Measurements from ENCODE around the gene MACROH2A2. TPM values are rescaled to one million over a fixed set of nuclear protein-coding genes. Genes with fewer than 3 reads are reported as not detected.

Gene MACROH2A2
- total and polyA plus RNA-seq, 4 experiments from 2014 or later = 4.6 to 5.6 (median 5.1) TPM

DNA sequence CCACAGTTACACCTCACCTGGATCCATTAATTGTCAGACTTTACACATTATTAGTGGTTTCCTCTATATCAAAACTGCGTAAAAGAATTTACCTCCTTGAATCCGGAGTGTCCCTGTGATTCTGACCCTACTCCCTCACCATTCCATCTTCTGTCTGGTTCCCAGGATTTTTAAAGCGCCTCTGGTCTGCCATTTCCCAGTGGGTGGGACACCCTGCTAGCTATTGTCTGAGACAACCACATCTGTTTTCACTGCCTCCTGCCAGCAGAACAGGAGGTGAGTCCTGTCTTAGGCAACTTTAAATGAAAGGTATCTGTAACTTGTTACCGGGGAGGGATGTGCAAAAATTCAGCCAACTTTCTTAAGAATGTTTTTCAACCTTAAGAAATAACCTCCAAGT is 2.3 kb downstream of the MACROH2A2 start:
- H3K9me3 Mint-ChIP-seq = no peaks in the 10 kb centered on the region
- H3K4me3 Mint-ChIP-seq = peak overlapping the region in 7 of 8 donors; percentile 34 to 65 (median 56)
- H3K27me3 ChIP-seq (ENCODE audit: insufficient read depth, low read length) = peaks cover 16% of the 10 kb centered on the region
- no peaks in the 10 kb centered on the region for H3K4me1 ChIP-seq (ENCODE audit: insufficient read depth, low read length)
- H3K9me3 ChIP-seq (ENCODE audit: control insufficient read depth in 1 of 2, low read length in 2 of 2) = no peaks in the 10 kb centered on the region
- no peak for DNase-seq
- no peak overlapping the region for H3K27ac ChIP-seq (ENCODE audit: low read depth, low read length)
- intact Hi-C loops (cut with micrococcal nuclease) = no loop called here
- H3K27ac Mint-ChIP-seq = peak overlapping the region in 1 of 7 donors; percentile 69
- H3K36me3 ChIP-seq (ENCODE audit: insufficient read depth, low read length) = no peaks in the 10 kb centered on the region
- H3K36me3 Mint-ChIP-seq = no peaks in the 10 kb centered on the region
- H3K27me3 Mint-ChIP-seq = peaks cover 34 to 45% of the 10 kb centered on the region in 2 donors
- ChIA-PET CTCF (ENCODE audit: partially characterized antibody) (interaction anchor here (0.6 to 1.2 kb wide), 2 partner anchors 61 to 121 kb away, joined by 3 read pairs; no protein-coding TSS in a partner anchor), POLR2A (ENCODE audit: partially characterized antibody) (no interaction called here)
- no peak overlapping the region for H3K4me3 ChIP-seq (ENCODE audit: low read length in 2 of 2)
- peaks cover 4 to 17% (median 8%) of the 10 kb centered on the region in 4 donors for H3K4me1 Mint-ChIP-seq

GRCh38 chr10:70055550-70055949 is 2.9 kb downstream of the MACROH2A2 start:
- CTCF ChIA-PET (ENCODE audit: partially characterized antibody) = interaction anchor here (1.2 kb wide), 1 partner anchor 61 kb away, joined by 3 read pairs; no protein-coding TSS in a partner anchor
- H3K9me3 Mint-ChIP-seq = no peaks in the 10 kb centered on the region
- POLR2A ChIA-PET (ENCODE audit: partially characterized antibody) = no interaction called here
- peaks cover 4 to 17% (median 8%) of the 10 kb centered on the region in 4 donors for H3K4me1 Mint-ChIP-seq
- no peak for DNase-seq
- Histone ChIP-seq H3K4me3 (ENCODE audit: low read length in 2 of 2) (no peak overlapping the region), H3K27ac (ENCODE audit: low read depth, low read length) (no peak overlapping the region), H3K36me3 (ENCODE audit: insufficient read depth, low read length) (no peaks in the 10 kb centered on the region), H3K9me3 (ENCODE audit: control insufficient read depth in 1 of 2, low read length in 2 of 2) (no peaks in the 10 kb centered on the region), H3K27me3 (ENCODE audit: insufficient read depth, low read length) (peaks cover 16% of the 10 kb centered on the region), H3K4me1 (ENCODE audit: insufficient read depth, low read length) (no peaks in the 10 kb centered on the region)
- peaks cover 34 to 44% of the 10 kb centered on the region in 2 donors for H3K27me3 Mint-ChIP-seq
- intact Hi-C loops (cut with micrococcal nuclease) = no loop called here
- no peaks in the 10 kb centered on the region for H3K36me3 Mint-ChIP-seq
- H3K27ac Mint-ChIP-seq = no peak overlapping the region
- peak overlapping the region in 1 of 8 donors; percentile 18 for H3K4me3 Mint-ChIP-seq

GRCh38 chr10:70057306-70057705 is 4.7 kb downstream of the MACROH2A2 start:
- intact Hi-C loops (cut with micrococcal nuclease) = no loop called here
- H3K27ac ChIP-seq (ENCODE audit: low read depth, low read length) = no peak overlapping the region
- Mint-ChIP-seq H3K27ac (no peak overlapping the region), H3K27me3 (peaks cover 25 to 28% of the 10 kb centered on the region in 2 donors), H3K36me3 (no peaks in the 10 kb centered on the region), H3K4me1 (peaks cover 3 to 11% (median 5%) of the 10 kb centered on the region in 4 donors), H3K9me3 (no peaks in the 10 kb centered on the region), H3K4me3 (no peak overlapping the region)
- H3K4me1 ChIP-seq (ENCODE audit: insufficient read depth, low read length) = no peaks in the 10 kb centered on the region
- no peaks in the 10 kb centered on the region for H3K9me3 ChIP-seq (ENCODE audit: control insufficient read depth in 1 of 2, low read length in 2 of 2)
- ChIA-PET CTCF (ENCODE audit: partially characterized antibody) (no interaction called here), POLR2A (ENCODE audit: partially characterized antibody) (no interaction called here)
- DNase-seq = no peak
- H3K4me3 ChIP-seq (ENCODE audit: low read length in 2 of 2) = no peak overlapping the region
- no peaks in the 10 kb centered on the region for H3K36me3 ChIP-seq (ENCODE audit: insufficient read depth, low read length)
- H3K27me3 ChIP-seq (ENCODE audit: insufficient read depth, low read length) = peaks cover 4% of the 10 kb centered on the region

GRCh38 chr10:70060389-70060788 is 7.7 kb downstream of the MACROH2A2 start:
- Histone ChIP-seq H3K27me3 (ENCODE audit: insufficient read depth, low read length) (no peaks in the 10 kb centered on the region), H3K9me3 (ENCODE audit: control insufficient read depth in 1 of 2, low read length in 2 of 2) (no peaks in the 10 kb centered on the region), H3K4me1 (ENCODE audit: insufficient read depth, low read length) (no peaks in the 10 kb centered on the region), H3K36me3 (ENCODE audit: insufficient read depth, low read length) (no peaks in the 10 kb centered on the region), H3K4me3 (ENCODE audit: low read length in 2 of 2) (no peak overlapping the region), H3K27ac (ENCODE audit: low read depth, low read length) (no peak overlapping the region)
- intact Hi-C loops (cut with micrococcal nuclease) = no loop called here
- CTCF ChIA-PET (ENCODE audit: partially characterized antibody) = no interaction called here
- no peak for DNase-seq
- H3K4me1 Mint-ChIP-seq = peaks cover 0 to 3% (median 0%) of the 10 kb centered on the region in 4 donors
- no peaks in the 10 kb centered on the region for H3K9me3 Mint-ChIP-seq
- no peak overlapping the region for H3K27ac Mint-ChIP-seq
- no peaks in the 10 kb centered on the region for H3K36me3 Mint-ChIP-seq
- H3K4me3 Mint-ChIP-seq = no peak overlapping the region
- POLR2A ChIA-PET (ENCODE audit: partially characterized antibody) = no interaction called here
- H3K27me3 Mint-ChIP-seq = peaks cover 7 to 13% of the 10 kb centered on the region in 2 donors

- H3K4me3 Mint-ChIP-seq = no peak overlapping the region
- peaks cover 0 to 6% (median 0%) of the 10 kb centered on the region in 4 donors for H3K4me1 Mint-ChIP-seq
- Histone ChIP-seq H3K4me1 (ENCODE audit: insufficient read depth, low read length) (no peaks in the 10 kb centered on the region), H3K27me3 (ENCODE audit: insufficient read depth, low read length) (no peaks in the 10 kb centered on the region), H3K9me3 (ENCODE audit: control insufficient read depth in 1 of 2, low read length in 2 of 2) (no peaks in the 10 kb centered on the region), H3K27ac (ENCODE audit: low read depth, low read length) (no peak overlapping the region), H3K4me3 (ENCODE audit: low read length in 2 of 2) (no peak overlapping the region), H3K36me3 (ENCODE audit: insufficient read depth, low read length) (no peaks in the 10 kb centered on the region)
- ChIA-PET CTCF (ENCODE audit: partially characterized antibody) (no interaction called here), POLR2A (ENCODE audit: partially characterized antibody) (no interaction called here)
- H3K36me3 Mint-ChIP-seq = no peaks in the 10 kb centered on the region
- H3K9me3 Mint-ChIP-seq = no peaks in the 10 kb centered on the region
- no peak for DNase-seq
- intact Hi-C loops (cut with micrococcal nuclease) = no loop called here
- H3K27me3 Mint-ChIP-seq = peaks cover 0 to 2% of the 10 kb centered on the region in 2 donors
- no peak overlapping the region for H3K27ac Mint-ChIP-seq
These were observed 10.9 kb downstream of the MACROH2A2 start for GRCh38 chr10:70063418-70064098.

DNA sequence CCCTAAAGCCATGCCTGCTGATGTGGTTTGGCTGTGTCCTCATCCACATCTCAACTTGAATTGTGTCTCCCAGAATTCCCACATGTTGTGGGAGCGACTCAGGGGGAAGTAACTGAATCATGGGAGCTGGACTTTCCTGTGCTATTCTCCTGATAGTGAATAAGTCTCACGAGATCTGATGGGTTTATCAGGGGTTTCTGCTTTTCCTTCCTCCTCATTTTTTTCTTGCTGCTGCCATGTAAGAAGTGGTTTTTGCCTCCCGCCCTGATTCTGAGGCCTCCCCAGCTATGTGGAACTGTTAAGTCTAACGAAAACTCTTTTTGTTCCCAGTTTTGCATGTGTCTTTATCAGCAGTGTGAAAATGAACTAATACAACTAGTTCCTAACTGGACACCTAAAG is 11.8 kb downstream of the MACROH2A2 start:
- H3K27me3 ChIP-seq (ENCODE audit: insufficient read depth, low read length) = no peaks in the 10 kb centered on the region
- H3K4me3 Mint-ChIP-seq = no peak overlapping the region
- no peaks in the 10 kb centered on the region for H3K4me1 ChIP-seq (ENCODE audit: insufficient read depth, low read length)
- POLR2A ChIA-PET (ENCODE audit: partially characterized antibody) = no interaction called here
- H3K27ac ChIP-seq (ENCODE audit: low read depth, low read length) = no peak overlapping the region
- CTCF ChIA-PET (ENCODE audit: partially characterized antibody) = no interaction called here
- H3K27me3 Mint-ChIP-seq = peaks cover 0 to 2% of the 10 kb centered on the region in 2 donors
- H3K36me3 ChIP-seq (ENCODE audit: insufficient read depth, low read length) = no peaks in the 10 kb centered on the region
- peaks cover 0 to 6% (median 0%) of the 10 kb centered on the region in 4 donors for H3K4me1 Mint-ChIP-seq
- H3K36me3 Mint-ChIP-seq = no peaks in the 10 kb centered on the region
- no peak overlapping the region for H3K4me3 ChIP-seq (ENCODE audit: low read length in 2 of 2)
- no peak for DNase-seq
- no peaks in the 10 kb centered on the region for H3K9me3 ChIP-seq (ENCODE audit: control insufficient read depth in 1 of 2, low read length in 2 of 2)
- intact Hi-C loops (cut with micrococcal nuclease) = no loop called here
- H3K9me3 Mint-ChIP-seq = no peaks in the 10 kb centered on the region
- no peak overlapping the region for H3K27ac Mint-ChIP-seq

- H3K36me3 Mint-ChIP-seq = no peaks in the 10 kb centered on the region
- Histone ChIP-seq H3K9me3 (ENCODE audit: control insufficient read depth in 1 of 2, low read length in 2 of 2) (no peaks in the 10 kb centered on the region), H3K27ac (ENCODE audit: low read depth, low read length) (no peak overlapping the region), H3K4me1 (ENCODE audit: insufficient read depth, low read length) (no peaks in the 10 kb centered on the region), H3K27me3 (ENCODE audit: insufficient read depth, low read length) (no peaks in the 10 kb centered on the region), H3K4me3 (ENCODE audit: low read length in 2 of 2) (no peak overlapping the region), H3K36me3 (ENCODE audit: insufficient read depth, low read length) (no peaks in the 10 kb centered on the region)
- ChIA-PET POLR2A (ENCODE audit: partially characterized antibody) (no interaction called here), CTCF (ENCODE audit: partially characterized antibody) (no interaction called here)
- H3K4me3 Mint-ChIP-seq = no peak overlapping the region
- H3K27ac Mint-ChIP-seq = no peak overlapping the region
- intact Hi-C loops (cut with micrococcal nuclease) = no loop called here
- peaks cover 0 to 6% (median 0%) of the 10 kb centered on the region in 4 donors for H3K4me1 Mint-ChIP-seq
- peaks cover 1 to 2% of the 10 kb centered on the region in 2 donors for H3K27me3 Mint-ChIP-seq
- H3K9me3 Mint-ChIP-seq = no peaks in the 10 kb centered on the region
- no peak for DNase-seq
These were observed 13.5 kb downstream of the MACROH2A2 start for GRCh38 chr10:70066190-70066589.
